PC-9 (cell line): ENCODE measurements around the gene MARCHF3. TPM values are rescaled to one million over a fixed set of nuclear protein-coding genes. Genes with fewer than 3 reads are reported as not detected.
"Not testable (repeated sequence)": the region's sequence is repeated elsewhere in the genome, so short reads cannot be mapped to it uniquely, and the experiment has no call there.

Source experiments
- BruUV-seq: library from RNA; stranded (reverse); fragments of 400-500 nt; replicated peaks from 2 replicates; lab custom pipeline; 2021; lab: Mats Ljungman, UMichigan
- CTCF ChIA-PET: fragments of 300-600 bp; sonication (Branson Sonifier 250); formaldehyde crosslinking; loops from one replicate; lab custom pipeline; 2022; ENCODE audit warnings: antibody characterized with exemption; lab: Charles Lee
- POLR2A ChIA-PET: fragments of 300-600 bp; sonication (Branson Sonifier 250); formaldehyde crosslinking; loops from one replicate; lab custom pipeline; 2022; ENCODE audit warnings: antibody characterized with exemption; ENCODE audit not compliant: unreplicated experiment; lab: Charles Lee
- DNase-seq, 2 experiments: peaks; one replicate each; pipeline versions ENCODE4 v3.0.0 to v3.0.0-alpha.2; 2015 to 2022; ENCODE audit warnings: mixed read lengths in 1 of 2
- H2AFZ ChIP-seq: fragments of 200-600 bp; sonication (generic); 2 replicates; pipeline ENCODE4 v1.8.1; 2017; ENCODE audit warnings: antibody characterized with exemption
- H3F3A ChIP-seq: fragments of 200-600 bp; sonication (generic); 2 replicates; pipeline ENCODE4 v1.8.1; 2017; ENCODE audit warnings: antibody characterized with exemption, mild to moderate bottlenecking, low read depth; ENCODE audit not compliant: insufficient read depth
- H3K27ac ChIP-seq: fragments of 200-600 bp; sonication (generic); 2 replicates; pipeline ENCODE4 v1.6.1; 2016; ENCODE audit warnings: mixed run types
- H3K27me3 ChIP-seq: fragments of 200-600 bp; sonication (generic); 2 replicates; pipeline ENCODE4 v1.6.1; 2016; ENCODE audit warnings: low read depth, mixed run types; ENCODE audit not compliant: insufficient read depth
- H3K36me3 ChIP-seq: fragments of 200-600 bp; sonication (generic); 2 replicates; pipeline ENCODE4 v1.6.1; 2016; ENCODE audit warnings: low read depth, mixed run types
- H3K4me1 ChIP-seq: fragments of 200-600 bp; sonication (generic); replicated peaks from 2 replicates; pipeline ENCODE4 v1.6.1; 2016; ENCODE audit warnings: mixed run types; ENCODE audit not compliant: insufficient read depth
- H3K4me2 ChIP-seq: fragments of 200-600 bp; sonication (generic); 2 replicates; pipeline ENCODE4 v1.6.1; 2017; ENCODE audit warnings: mixed run types
- H3K4me3 ChIP-seq: fragments of 200-600 bp; sonication (generic); 2 replicates; pipeline ENCODE4 v1.6.1; 2016; ENCODE audit warnings: mixed run types
- H3K79me2 ChIP-seq: fragments of 200-600 bp; sonication (generic); 2 replicates; pipeline ENCODE4 v1.6.1; 2017; ENCODE audit warnings: low read depth, mixed run types
- H3K9me2 ChIP-seq: fragments of 200-600 bp; sonication (generic); 2 replicates; pipeline ENCODE4 v1.8.1; 2017; ENCODE audit warnings: mild to moderate bottlenecking; ENCODE audit not compliant: insufficient read depth
- H3K9me3 ChIP-seq: fragments of 200-600 bp; sonication (generic); 2 replicates; pipeline ENCODE4 v1.8.1; 2016; ENCODE audit warnings: low read depth; ENCODE audit not compliant: insufficient read depth
- H4K20me1 ChIP-seq: fragments of 200-600 bp; sonication (generic); 2 replicates; pipeline ENCODE4 v1.8.1; 2017; ENCODE audit not compliant: insufficient read depth
- EZH2 ChIP-seq: fragments of 200-600 bp; sonication (generic); IDR thresholded peaks from 2 replicates; pipeline ENCODE4 v1.8.0; 2017; ENCODE audit warnings: antibody characterized with exemption, low read depth
- intact Hi-C: fragments of 100-400 bp; cut with micrococcal nuclease; formaldehyde crosslinking; loops from one replicate; pipeline ENCODE4 v1.10.0; 2022; ENCODE audit not compliant: unreplicated experiment
- total RNA-seq: library from RNA; stranded (reverse); gene quantifications from 2 replicates; pipeline ENCODE4 v1.2.3, GENCODE V29; 2021
- TF ChIP-seq, protein P1 (sequence below): fragments of 200-600 bp; sonication (generic); conservative IDR thresholded peaks from 2 replicates; pipeline ENCODE4 v1.6.1; 2017; ENCODE audit warnings: mixed run types, antibody characterized with exemption, mild to moderate bottlenecking, moderate library complexity

Gene MARCHF3
- total RNA-seq, 1 experiment from 2014 or later, result 0.35 TPM

GRCh38 chr5:127025467-127025866, 4.9 kb downstream of the MARCHF3 start:
- H3K4me2 ChIP-seq, result no peak overlapping the region
- BruUV-seq, result no TSS peak

GRCh38 chr5:127024821-127025220, 5.5 kb downstream of the MARCHF3 start:
- Histone ChIP-seq H3F3A (no peaks in the 10 kb centered on the region), H4K20me1 (no peaks in the 10 kb centered on the region), H3K36me3 (no peaks in the 10 kb centered on the region), H3K4me3 (no peak overlapping the region), H2AFZ (no peak overlapping the region), H3K4me1 (no peaks in the 10 kb centered on the region), H3K9me3 (no peaks in the 10 kb centered on the region), H3K9me2 (no peaks in the 10 kb centered on the region), H3K27me3 (no peaks in the 10 kb centered on the region), H3K79me2 (no peaks in the 10 kb centered on the region), H3K4me2 (no peak overlapping the region), H3K27ac (no peak overlapping the region)
- ChIA-PET POLR2A (no interaction called here), CTCF (no interaction called here)
- intact Hi-C loops, result no loop called here
- DNase-seq, result no peak
- TF ChIP-seq EZH2, result no peak
- TF ChIP-seq, protein P1, sequence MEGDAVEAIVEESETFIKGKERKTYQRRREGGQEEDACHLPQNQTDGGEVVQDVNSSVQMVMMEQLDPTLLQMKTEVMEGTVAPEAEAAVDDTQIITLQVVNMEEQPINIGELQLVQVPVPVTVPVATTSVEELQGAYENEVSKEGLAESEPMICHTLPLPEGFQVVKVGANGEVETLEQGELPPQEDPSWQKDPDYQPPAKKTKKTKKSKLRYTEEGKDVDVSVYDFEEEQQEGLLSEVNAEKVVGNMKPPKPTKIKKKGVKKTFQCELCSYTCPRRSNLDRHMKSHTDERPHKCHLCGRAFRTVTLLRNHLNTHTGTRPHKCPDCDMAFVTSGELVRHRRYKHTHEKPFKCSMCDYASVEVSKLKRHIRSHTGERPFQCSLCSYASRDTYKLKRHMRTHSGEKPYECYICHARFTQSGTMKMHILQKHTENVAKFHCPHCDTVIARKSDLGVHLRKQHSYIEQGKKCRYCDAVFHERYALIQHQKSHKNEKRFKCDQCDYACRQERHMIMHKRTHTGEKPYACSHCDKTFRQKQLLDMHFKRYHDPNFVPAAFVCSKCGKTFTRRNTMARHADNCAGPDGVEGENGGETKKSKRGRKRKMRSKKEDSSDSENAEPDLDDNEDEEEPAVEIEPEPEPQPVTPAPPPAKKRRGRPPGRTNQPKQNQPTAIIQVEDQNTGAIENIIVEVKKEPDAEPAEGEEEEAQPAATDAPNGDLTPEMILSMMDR, result no peak
- BruUV-seq, result no TSS peak

More at GRCh38 chr5:127025467-127025866, 4.9 kb downstream of the MARCHF3 start:
- Histone ChIP-seq H4K20me1 (no peaks in the 10 kb centered on the region), H3K4me1 (no peaks in the 10 kb centered on the region), H3K79me2 (no peaks in the 10 kb centered on the region), H3F3A (no peaks in the 10 kb centered on the region), H3K27ac (no peak overlapping the region), H2AFZ (no peak overlapping the region), H3K9me2 (no peaks in the 10 kb centered on the region), H3K9me3 (no peaks in the 10 kb centered on the region), H3K27me3 (no peaks in the 10 kb centered on the region), H3K4me3 (no peak overlapping the region), H3K36me3 (no peaks in the 10 kb centered on the region)
- intact Hi-C loops, result no loop called here
- CTCF ChIA-PET, result interaction anchor here (0.6 kb wide), 1 partner anchor 1994 kb away, joined by 5 read pairs; no protein-coding TSS in a partner anchor
- TF ChIP-seq, protein P1, result no peak
- TF ChIP-seq EZH2, result no peak
- no peak for DNase-seq
- POLR2A ChIA-PET, result no interaction called here

- H3K9me2 ChIP-seq, DNase-seq, H4K20me1 ChIP-seq, H3K4me1 ChIP-seq, BruUV-seq, H3K9me3 ChIP-seq, H3K79me2 ChIP-seq, H3K36me3 ChIP-seq, POLR2A ChIA-PET, intact Hi-C loops, H3K27ac ChIP-seq, H3K4me3 ChIP-seq, CTCF ChIA-PET, H2AFZ ChIP-seq, H3F3A ChIP-seq, H3K27me3 ChIP-seq, H3K4me2 ChIP-seq: not testable (repeated sequence)
Observed at GRCh38 chr5:127023552-127024191, 6.7 kb downstream of the MARCHF3 start.

GRCh38 chr5:127022846-127023245, 7.5 kb downstream of the MARCHF3 start:
- DNase-seq, result no peak
- Histone ChIP-seq H3K4me2 (no peak overlapping the region), H2AFZ (no peak overlapping the region), H3K27ac (no peak overlapping the region), H3K79me2 (no peaks in the 10 kb centered on the region), H3K36me3 (no peaks in the 10 kb centered on the region), H3K4me1 (no peaks in the 10 kb centered on the region), H3F3A (no peaks in the 10 kb centered on the region), H3K9me3 (no peaks in the 10 kb centered on the region), H3K4me3 (no peak overlapping the region), H3K27me3 (no peaks in the 10 kb centered on the region), H4K20me1 (no peaks in the 10 kb centered on the region), H3K9me2 (no peaks in the 10 kb centered on the region)
- BruUV-seq, result no TSS peak
- intact Hi-C loops, result no loop called here
- TF ChIP-seq, protein P1, result no peak
- TF ChIP-seq EZH2, result no peak
- ChIA-PET CTCF (no interaction called here), POLR2A (no interaction called here)
